ENCODE results near the gene DNAJB6.
"Not testable (repeated sequence)": the region's sequence is repeated elsewhere in the genome, so short reads cannot be mapped to it uniquely, and the experiment has no call there.

Gene DNAJB6

GRCh38 chr7:157320608-157320980, 16.2 kb upstream of the DNAJB6 start:
- no peaks in the 10 kb centered on the region for H3K79me2 ChIP-seq (ENCODE audit: insufficient read depth, low read length)
- no peak overlapping the region for H3K4me3 ChIP-seq (ENCODE audit: insufficient read depth, low read length, poor library complexity, severe bottlenecking)
- H3K9me3 ChIP-seq (ENCODE audit: insufficient read depth, low read length): no peaks in the 10 kb centered on the region
- no peak overlapping the region for H3K9ac ChIP-seq (ENCODE audit: low read length)
- no peak overlapping the region for H3K4me2 ChIP-seq (ENCODE audit: low read depth, low read length, poor library complexity, severe bottlenecking)
- no peak overlapping the region for H2AFZ ChIP-seq (ENCODE audit: low read depth, low read length, severe bottlenecking)
- TF ChIP-seq EZH2phosphoT487 (conservative IDR thresholded peaks at IDR 0.05; ENCODE audit: low read length) (no peak), CTCF (IDR thresholded peaks at IDR 0.05; ENCODE audit: insufficient read depth, low read length, poor library complexity, severe bottlenecking) (no peak)
- H3K27ac ChIP-seq (ENCODE audit: low read depth, low read length): no peak overlapping the region
- no peaks in the 10 kb centered on the region for H3K9me2 ChIP-seq (replicated peaks; ENCODE audit: insufficient read depth, low read length)
- no peaks in the 10 kb centered on the region for H4K20me1 ChIP-seq (ENCODE audit: low read depth, low read length)
- no peaks in the 10 kb centered on the region for H3K36me3 ChIP-seq (ENCODE audit: low read length)
- no peaks in the 10 kb centered on the region for H3K27me3 ChIP-seq (ENCODE audit: low read length)
- no peaks in the 10 kb centered on the region for H3F3A ChIP-seq (ENCODE audit: insufficient read depth)

GRCh38 chr7:157323401-157323800, 13.4 kb upstream of the DNAJB6 start:
- Histone ChIP-seq H3K9me2 (replicated peaks; ENCODE audit: insufficient read depth, low read length) (no peaks in the 10 kb centered on the region), H3K9ac (ENCODE audit: low read length) (no peak overlapping the region), H3K27me3 (ENCODE audit: low read length) (no peaks in the 10 kb centered on the region), H3K36me3 (ENCODE audit: low read length) (no peaks in the 10 kb centered on the region), H3K4me2 (ENCODE audit: low read depth, low read length, poor library complexity, severe bottlenecking) (no peak overlapping the region), H4K20me1 (ENCODE audit: low read depth, low read length) (no peaks in the 10 kb centered on the region), H3F3A (ENCODE audit: insufficient read depth) (no peaks in the 10 kb centered on the region), H3K4me3 (ENCODE audit: insufficient read depth, low read length, poor library complexity, severe bottlenecking) (no peak overlapping the region), H3K79me2 (ENCODE audit: insufficient read depth, low read length) (no peaks in the 10 kb centered on the region), H2AFZ (ENCODE audit: low read depth, low read length, severe bottlenecking) (no peak overlapping the region), H3K27ac (ENCODE audit: low read depth, low read length) (no peak overlapping the region), H3K9me3 (ENCODE audit: insufficient read depth, low read length) (no peaks in the 10 kb centered on the region)
- TF ChIP-seq CTCF (IDR thresholded peaks at IDR 0.05; ENCODE audit: insufficient read depth, low read length, poor library complexity, severe bottlenecking) (no peak), EZH2phosphoT487 (conservative IDR thresholded peaks at IDR 0.05; ENCODE audit: low read length) (no peak)

- Histone ChIP-seq H3K79me2 (ENCODE audit: insufficient read depth, low read length) (no peaks in the 10 kb centered on the region), H3K4me2 (ENCODE audit: low read depth, low read length, poor library complexity, severe bottlenecking) (no peak overlapping the region), H3K4me3 (ENCODE audit: insufficient read depth, low read length, poor library complexity, severe bottlenecking) (no peak overlapping the region), H2AFZ (ENCODE audit: low read depth, low read length, severe bottlenecking) (no peak overlapping the region), H3K9me3 (ENCODE audit: insufficient read depth, low read length) (no peaks in the 10 kb centered on the region), H3K27me3 (ENCODE audit: low read length) (no peaks in the 10 kb centered on the region), H3K36me3 (ENCODE audit: low read length) (no peaks in the 10 kb centered on the region), H3K27ac (ENCODE audit: low read depth, low read length) (no peak overlapping the region), H3K9me2 (replicated peaks; ENCODE audit: insufficient read depth, low read length) (no peaks in the 10 kb centered on the region), H3K9ac (ENCODE audit: low read length) (no peak overlapping the region), H4K20me1 (ENCODE audit: low read depth, low read length) (no peaks in the 10 kb centered on the region), H3F3A (ENCODE audit: insufficient read depth) (no peaks in the 10 kb centered on the region)
- TF ChIP-seq EZH2phosphoT487 (conservative IDR thresholded peaks at IDR 0.05; ENCODE audit: low read length): no peak
- no peak for TF ChIP-seq CTCF (IDR thresholded peaks at IDR 0.05; ENCODE audit: insufficient read depth, low read length, poor library complexity, severe bottlenecking)
Observed at GRCh38 chr7:157329447-157329846, 7.4 kb upstream of the DNAJB6 start.

- H3K79me2 ChIP-seq (ENCODE audit: insufficient read depth, low read length); H3K27me3 ChIP-seq (ENCODE audit: low read length); H3K4me2 ChIP-seq (ENCODE audit: low read depth, low read length, poor library complexity, severe bottlenecking); H3K4me3 ChIP-seq (ENCODE audit: insufficient read depth, low read length, poor library complexity, severe bottlenecking); H3K9me2 ChIP-seq (replicated peaks; ENCODE audit: insufficient read depth, low read length); H3K27ac ChIP-seq (ENCODE audit: low read depth, low read length); H4K20me1 ChIP-seq (ENCODE audit: low read depth, low read length); H3K36me3 ChIP-seq (ENCODE audit: low read length); H3K9me3 ChIP-seq (ENCODE audit: insufficient read depth, low read length); H2AFZ ChIP-seq (ENCODE audit: low read depth, low read length, severe bottlenecking); H3K9ac ChIP-seq (ENCODE audit: low read length); H3F3A ChIP-seq (ENCODE audit: insufficient read depth): not testable (repeated sequence)
Observed at GRCh38 chr7:157330567-157330966, 6.2 kb upstream of the DNAJB6 start.

GRCh38 chr7:157331049-157331448, 5.8 kb upstream of the DNAJB6 start:
- H3K27me3 ChIP-seq (ENCODE audit: low read length); H3K4me2 ChIP-seq (ENCODE audit: low read depth, low read length, poor library complexity, severe bottlenecking); H3K9me3 ChIP-seq (ENCODE audit: insufficient read depth, low read length): not testable (repeated sequence)

More at GRCh38 chr7:157331049-157331448, 5.8 kb upstream of the DNAJB6 start:
- not testable (repeated sequence) for H3K9me2 ChIP-seq (replicated peaks; ENCODE audit: insufficient read depth, low read length); H3K4me3 ChIP-seq (ENCODE audit: insufficient read depth, low read length, poor library complexity, severe bottlenecking); H4K20me1 ChIP-seq (ENCODE audit: low read depth, low read length); H3K36me3 ChIP-seq (ENCODE audit: low read length); H3K79me2 ChIP-seq (ENCODE audit: insufficient read depth, low read length); H3K27ac ChIP-seq (ENCODE audit: low read depth, low read length); H2AFZ ChIP-seq (ENCODE audit: low read depth, low read length, severe bottlenecking); H3F3A ChIP-seq (ENCODE audit: insufficient read depth); H3K9ac ChIP-seq (ENCODE audit: low read length)
